Activated CD4-positive, alpha-beta T cell treated with anti-CD3 and anti-CD28 coated beads, Interleukin-2, amount 10 ng/mL, durations not matched to agents 7 days and 5 days (primary cell): ENCODE results near the gene NFKB2. TPM values are rescaled to one million over a fixed set of nuclear protein-coding genes. Genes with fewer than 3 reads are reported as not detected.

Experiments
- CTCF ChIA-PET: fragments of 350-600 bp; sonication (Branson Sonifier 250); formaldehyde crosslinking; loops from one replicate; lab custom pipeline; 2021; ENCODE audit warnings: antibody characterized with exemption; lab: Charles Lee
- POLR2A ChIA-PET: fragments of 350-600 bp; sonication (Branson Sonifier 250); formaldehyde crosslinking; loops from one replicate; lab custom pipeline; 2021; ENCODE audit warnings: antibody characterized with exemption; lab: Charles Lee
- DNase-seq: peaks from one replicate; pipeline ENCODE4 v3.0.0-alpha.2; 2020
- H3K27ac Mint-ChIP-seq: one replicate; pipeline ENCODE4 v1.8.0; 2021; ENCODE audit warnings: mild to moderate bottlenecking, moderate library complexity, mixed read lengths
- H3K27me3 Mint-ChIP-seq: one replicate; pipeline ENCODE4 v1.8.0; 2021; ENCODE audit warnings: mixed read lengths
- H3K36me3 Mint-ChIP-seq: one replicate; pipeline ENCODE4 v1.8.0; 2021; ENCODE audit warnings: low read depth, mixed read lengths
- H3K4me1 Mint-ChIP-seq: one replicate; pipeline ENCODE4 v1.8.0; 2021; ENCODE audit warnings: mixed read lengths
- H3K4me3 Mint-ChIP-seq: one replicate; pipeline ENCODE4 v1.8.0; 2021; ENCODE audit warnings: mild to moderate bottlenecking, moderate library complexity, mixed read lengths
- H3K9me3 Mint-ChIP-seq: one replicate; pipeline ENCODE4 v1.8.0; 2021; ENCODE audit warnings: mixed read lengths
- total RNA-seq, 2 experiments: library from RNA; stranded (reverse); gene quantifications; one replicate each; pipeline ENCODE4 v1.2.3, GENCODE V29; 2021

NFKB2 gene
- total RNA-seq, 2 experiments from 2014 or later = 74.8 to 81.8 TPM

DNA sequence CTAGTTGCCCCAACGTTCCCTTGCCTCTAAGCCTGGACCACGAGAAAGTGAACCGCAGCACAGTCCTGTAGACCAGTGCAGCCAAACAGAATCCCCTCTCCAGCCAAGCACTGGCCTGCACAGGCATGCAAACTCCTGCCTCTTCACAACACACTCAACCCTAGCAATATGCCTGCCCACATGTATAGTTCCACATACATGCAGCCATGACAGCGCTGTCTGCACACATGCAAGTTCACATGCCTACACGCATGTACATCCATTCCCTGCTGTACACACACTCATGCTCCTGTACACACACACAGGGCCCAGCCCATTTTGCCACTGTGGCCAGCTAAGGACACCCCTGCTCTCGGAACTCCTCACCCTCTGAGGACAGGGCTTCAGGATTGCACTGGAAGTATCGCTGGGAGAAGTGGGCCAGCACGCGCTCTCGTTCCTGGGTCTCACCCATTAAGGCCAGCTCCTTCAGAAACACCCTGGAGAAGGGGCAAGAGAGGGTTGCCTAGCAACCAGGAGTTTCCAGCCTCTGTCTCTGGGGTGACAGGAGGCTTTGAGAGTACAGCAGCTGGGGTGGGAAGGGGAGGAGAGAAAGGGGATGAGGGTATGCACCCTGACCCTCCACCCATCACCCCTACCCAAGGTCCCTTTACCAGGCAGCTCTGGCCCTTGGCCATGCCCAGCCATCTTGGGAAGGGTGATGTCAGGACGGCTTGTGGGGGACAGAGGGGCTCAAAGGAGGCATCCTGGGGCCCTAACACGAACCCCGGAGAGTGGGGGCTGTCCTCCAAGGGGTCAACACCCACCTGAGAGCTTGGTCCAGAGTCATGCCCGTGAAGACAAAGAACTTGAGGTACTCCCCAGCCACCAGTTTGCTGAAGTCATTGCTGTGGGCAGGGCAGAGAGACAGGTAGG lies 16.1 kb downstream of the NFKB2 start:
- H3K27me3 Mint-ChIP-seq = peaks cover 27% of the 10 kb centered on the region
- ChIA-PET POLR2A (no interaction called here), CTCF (interaction anchor here (0.8 to 5.6 kb wide), 9 partner anchors 8 to 232 kb away, joined by 3 to 65 read pairs (median 9); partner anchors contain the start of genes CUEDC2 and FBXL15)
- H3K36me3 Mint-ChIP-seq = peaks cover 2% of the 10 kb centered on the region
- peak overlapping the region; percentile 44 for H3K27ac Mint-ChIP-seq
- DNase-seq = no peak
- peaks cover 31% of the 10 kb centered on the region for H3K4me1 Mint-ChIP-seq
- no peaks in the 10 kb centered on the region for H3K9me3 Mint-ChIP-seq
- peak overlapping the region; percentile 59 for H3K4me3 Mint-ChIP-seq

DNA sequence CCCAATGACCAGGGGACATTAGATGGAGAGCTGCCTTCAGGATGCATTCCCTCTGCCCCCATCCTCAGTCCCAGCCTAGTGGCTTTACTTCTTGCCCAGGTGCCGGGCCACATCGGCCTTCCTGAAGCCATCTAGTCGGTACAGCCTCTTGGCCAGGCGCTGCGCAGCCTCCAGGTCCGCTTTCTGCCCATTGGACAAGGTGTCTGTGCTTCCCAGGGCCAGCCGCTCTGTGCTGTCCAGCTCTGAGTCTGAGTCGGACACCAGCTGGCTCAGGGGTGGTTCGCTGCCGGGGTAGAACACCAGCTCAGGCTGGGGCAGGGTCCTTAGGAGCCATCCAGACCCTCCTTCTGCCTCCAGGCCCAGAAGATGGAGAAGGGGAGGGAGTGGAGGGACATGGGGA lies 16.8 kb downstream of the NFKB2 start:
- no peak overlapping the region for H3K4me3 Mint-ChIP-seq
- POLR2A ChIA-PET = interaction anchor here (1.0 kb wide), 1 partner anchor 181 kb away, joined by 3 read pairs; no protein-coding TSS in a partner anchor
- peaks cover 31% of the 10 kb centered on the region for H3K27me3 Mint-ChIP-seq
- no peak overlapping the region for H3K27ac Mint-ChIP-seq
- H3K4me1 Mint-ChIP-seq = peaks cover 31% of the 10 kb centered on the region
- DNase-seq = no peak
- CTCF ChIA-PET = interaction anchor here (0.6 to 5.6 kb wide), 8 partner anchors 9 to 233 kb away, joined by 3 to 65 read pairs (median 8); partner anchors contain the start of gene FBXL15
- peaks cover 2% of the 10 kb centered on the region for H3K36me3 Mint-ChIP-seq
- no peaks in the 10 kb centered on the region for H3K9me3 Mint-ChIP-seq

DNA sequence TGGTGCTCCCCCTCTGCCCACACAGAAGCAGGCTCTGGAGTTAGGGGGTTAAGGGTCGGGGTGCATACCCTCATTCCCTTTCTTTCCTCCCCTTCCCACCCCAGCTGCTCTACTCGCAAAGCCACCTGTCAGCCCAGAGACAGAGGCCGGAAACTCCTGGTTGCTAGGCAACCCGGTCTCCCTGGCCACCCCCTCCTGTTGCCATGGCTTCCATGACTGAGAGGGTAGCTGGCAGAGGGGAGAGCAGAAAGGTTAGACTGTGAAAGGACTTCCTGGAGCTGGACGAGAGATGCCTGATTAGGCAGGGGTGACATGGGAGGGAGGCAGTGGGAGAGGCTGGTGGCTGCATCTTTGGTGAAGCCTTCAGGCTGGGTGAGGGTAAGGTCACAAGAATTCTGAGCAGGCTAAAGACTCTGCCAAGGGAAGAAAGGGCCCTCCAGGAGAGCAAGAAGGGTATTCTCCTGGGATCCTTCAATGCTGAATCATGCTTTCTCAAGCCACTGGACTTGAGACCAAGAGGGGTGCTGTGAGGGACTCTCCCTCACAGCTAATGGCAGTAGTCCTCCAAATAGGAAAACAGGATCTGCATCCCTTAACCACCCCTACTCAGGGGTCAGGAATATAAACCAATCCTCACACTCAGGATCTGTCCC lies 17.7 kb downstream of the NFKB2 start:
- DNase-seq = peak; percentile 65
- H3K9me3 Mint-ChIP-seq = no peaks in the 10 kb centered on the region
- CTCF ChIA-PET = interaction anchor here (0.9 to 5.6 kb wide), 6 partner anchors 9 to 243 kb away, joined by 4 to 65 read pairs (median 21); partner anchors contain the start of gene FBXL15
- POLR2A ChIA-PET = interaction anchor here (1.0 kb wide), 1 partner anchor 181 kb away, joined by 3 read pairs; no protein-coding TSS in a partner anchor
- peaks cover 30% of the 10 kb centered on the region for H3K4me1 Mint-ChIP-seq
- peaks cover 2% of the 10 kb centered on the region for H3K36me3 Mint-ChIP-seq
- no peak overlapping the region for H3K27ac Mint-ChIP-seq
- no peak overlapping the region for H3K4me3 Mint-ChIP-seq
- H3K27me3 Mint-ChIP-seq = peaks cover 37% of the 10 kb centered on the region

DNA sequence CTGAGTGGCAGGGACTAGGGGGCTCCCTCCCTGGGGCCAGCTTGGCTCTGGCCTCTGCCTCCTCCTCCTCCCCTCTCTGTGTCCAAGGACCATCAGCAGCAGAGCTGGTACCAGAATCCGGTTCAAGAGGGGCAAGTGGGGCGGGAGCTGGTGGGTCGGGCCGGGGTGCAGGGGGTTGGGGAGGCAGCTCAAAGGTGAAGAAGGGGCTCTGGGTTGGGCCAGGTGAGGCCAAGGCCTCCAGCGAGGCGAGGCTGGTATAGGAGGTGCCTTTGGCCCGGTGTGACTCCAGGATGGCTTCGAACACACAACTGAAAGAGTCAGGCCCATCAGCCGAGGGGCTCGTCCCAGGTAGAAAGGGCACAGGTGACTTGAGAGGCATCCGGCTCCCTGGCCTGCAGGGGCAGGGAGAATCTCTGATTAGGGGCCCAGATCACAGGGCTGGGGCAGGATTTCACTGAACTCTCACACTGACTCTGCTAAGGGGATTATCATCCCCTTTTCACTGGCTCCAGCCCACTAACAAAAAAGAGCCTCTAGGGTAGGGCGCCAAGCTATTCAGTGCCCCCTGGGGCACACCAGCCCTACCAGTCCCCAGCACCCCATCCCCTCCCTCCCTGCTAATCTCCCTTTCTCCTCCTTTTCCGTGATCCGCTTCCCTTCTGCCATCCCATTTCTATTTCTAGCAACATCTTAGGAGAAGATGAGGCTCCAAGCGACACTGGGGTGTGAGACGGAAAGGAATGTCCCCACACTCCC lies 18.5 kb downstream of the NFKB2 start:
- peaks cover 29% of the 10 kb centered on the region for H3K4me1 Mint-ChIP-seq
- CTCF ChIA-PET = interaction anchor here (0.9 to 5.6 kb wide), 9 partner anchors 8 to 244 kb away, joined by 3 to 65 read pairs (median 6); partner anchors contain the start of genes CUEDC2 and FBXL15
- H3K4me3 Mint-ChIP-seq = no peak overlapping the region

DNA sequence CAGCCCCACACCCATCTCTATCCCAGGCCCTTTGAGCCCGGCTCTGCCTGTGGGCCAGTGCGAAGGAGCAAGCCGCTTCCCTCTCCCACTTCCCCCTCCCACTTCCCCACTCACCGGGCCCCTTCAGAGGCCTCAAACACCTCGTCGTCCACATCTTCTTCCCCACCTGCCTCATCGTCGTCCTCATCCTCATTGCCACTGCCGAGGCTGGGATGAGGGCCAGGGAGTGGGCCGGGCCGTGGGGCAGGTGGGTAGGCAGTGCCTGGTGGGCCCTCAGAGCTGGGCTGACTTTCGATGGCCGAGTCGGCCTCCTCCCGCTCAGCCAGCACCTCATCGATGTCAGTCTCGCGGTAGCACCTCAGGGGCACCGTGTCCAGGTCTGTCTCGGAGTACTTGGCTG lies 19.2 kb downstream of the NFKB2 start:
- no peaks in the 10 kb centered on the region for H3K9me3 Mint-ChIP-seq
- H3K4me1 Mint-ChIP-seq = peaks cover 31% of the 10 kb centered on the region
- H3K4me3 Mint-ChIP-seq = no peak overlapping the region
- CTCF ChIA-PET = interaction anchor here (0.9 to 2.2 kb wide), 5 partner anchors 10 to 185 kb away, joined by 3 to 6 read pairs (median 4); partner anchors contain the start of gene CUEDC2
- POLR2A ChIA-PET = no interaction called here
- no peak for DNase-seq
- H3K36me3 Mint-ChIP-seq = no peaks in the 10 kb centered on the region
- peaks cover 36% of the 10 kb centered on the region for H3K27me3 Mint-ChIP-seq
- H3K27ac Mint-ChIP-seq = no peak overlapping the region

More for the DNA sequence above, 18.5 kb downstream of the NFKB2 start:
- Mint-ChIP-seq H3K27me3 (peaks cover 39% of the 10 kb centered on the region), H3K9me3 (no peaks in the 10 kb centered on the region), H3K27ac (no peak overlapping the region), H3K36me3 (peaks cover 2% of the 10 kb centered on the region)
- POLR2A ChIA-PET = no interaction called here
- no peak for DNase-seq

DNA sequence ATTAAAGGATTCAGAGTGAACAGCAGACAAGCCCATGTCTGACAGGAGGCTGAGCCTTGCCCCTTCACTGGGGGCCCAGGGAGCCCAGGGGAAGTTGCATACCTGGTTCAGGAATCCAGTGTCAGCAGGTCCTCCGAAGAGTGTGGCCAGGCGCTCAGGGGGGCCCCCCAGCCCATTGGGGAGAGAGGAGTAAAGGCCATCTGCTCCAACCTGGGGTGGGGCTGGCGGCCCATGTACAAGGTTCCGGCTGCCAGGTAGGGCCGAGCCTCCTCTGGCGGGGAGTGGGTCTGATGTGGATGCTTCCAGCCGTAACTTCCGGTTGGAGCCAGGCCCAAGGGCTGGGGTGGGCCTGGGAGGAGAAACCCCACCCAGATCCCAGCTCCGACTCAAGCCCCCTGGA lies 20.8 kb downstream of the NFKB2 start:
- Mint-ChIP-seq H3K27ac (no peak overlapping the region), H3K36me3 (no peaks in the 10 kb centered on the region), H3K4me3 (no peak overlapping the region), H3K27me3 (peaks cover 25% of the 10 kb centered on the region), H3K4me1 (peaks cover 33% of the 10 kb centered on the region), H3K9me3 (no peaks in the 10 kb centered on the region)
- CTCF ChIA-PET = interaction anchor here (1.2 to 2.2 kb wide), 3 partner anchors 12 to 34 kb away, joined by 3 to 6 read pairs (median 4); no protein-coding TSS in a partner anchor
- POLR2A ChIA-PET = no interaction called here
- no peak for DNase-seq

DNA sequence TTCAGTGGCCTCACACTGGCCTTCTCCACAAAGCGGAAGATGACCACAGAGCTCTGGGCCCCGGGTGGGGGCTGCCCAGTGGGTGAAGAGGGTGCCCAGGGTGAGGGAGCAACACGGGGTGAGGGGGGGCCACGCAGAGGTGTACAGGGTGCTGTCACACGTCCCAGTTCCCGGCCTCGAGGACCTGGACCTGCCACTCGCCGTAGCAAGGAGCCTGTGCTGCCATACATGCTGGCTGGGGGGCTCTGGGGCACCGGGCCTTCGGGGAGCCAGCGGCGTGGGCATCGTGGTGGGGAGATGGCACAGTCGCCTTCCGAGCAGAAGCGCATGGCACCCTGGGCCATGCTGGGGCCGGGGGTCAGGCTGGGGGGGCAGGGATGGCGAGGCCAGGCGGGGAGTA lies 21.2 kb downstream of the NFKB2 start:
- ChIA-PET CTCF (interaction anchor here (1.2 kb wide), 1 partner anchor 17 kb away, joined by 3 read pairs; no protein-coding TSS in a partner anchor), POLR2A (no interaction called here)
- no peak for DNase-seq
- Mint-ChIP-seq H3K4me1 (peaks cover 30% of the 10 kb centered on the region), H3K27ac (no peak overlapping the region), H3K27me3 (peaks cover 21% of the 10 kb centered on the region), H3K9me3 (no peaks in the 10 kb centered on the region), H3K4me3 (no peak overlapping the region), H3K36me3 (no peaks in the 10 kb centered on the region)

DNA sequence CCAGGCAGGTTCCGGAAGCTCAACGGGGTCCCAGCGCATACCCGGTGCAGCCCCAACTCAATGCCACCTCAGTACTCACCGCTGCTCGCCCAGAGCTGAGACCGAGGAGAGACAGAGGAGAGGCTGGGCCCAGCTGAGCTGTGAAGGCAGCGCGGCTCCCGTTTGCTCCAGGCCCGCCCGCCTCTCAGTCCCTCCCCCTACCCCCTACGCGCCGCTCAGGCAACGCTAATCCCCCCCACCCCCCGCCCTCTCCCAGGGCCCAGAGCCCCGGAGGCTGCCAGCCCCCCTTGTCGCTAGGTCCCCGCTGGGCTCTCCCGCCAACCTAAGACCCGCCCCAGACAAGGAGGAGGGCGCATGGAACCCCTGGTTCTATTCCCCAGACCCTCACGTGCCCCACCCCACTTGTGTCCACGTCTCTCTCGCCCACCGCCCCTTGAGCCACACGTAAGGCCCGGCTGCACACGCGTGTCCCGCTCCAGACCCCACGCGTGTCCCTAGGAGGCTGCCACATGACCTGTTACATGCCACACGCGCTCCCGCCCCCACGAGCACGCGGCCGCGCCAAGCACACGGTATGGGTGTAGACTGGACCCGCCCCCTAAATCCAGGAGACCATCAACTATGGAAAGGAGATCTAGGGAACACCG lies 23.2 kb downstream of the NFKB2 start, which contains the start of gene PSD:
Gene PSD (minus strand): TSS at position 164 of the 647 bp plus-strand sequence. CDS start 1,747 bp downstream, outside the sequence.
- Mint-ChIP-seq H3K4me1 (peaks cover 35% of the 10 kb centered on the region), H3K27me3 (peaks cover 19% of the 10 kb centered on the region), H3K27ac (no peak within 1 kb of the TSS), H3K9me3 (no peaks in the 10 kb centered on the region), H3K4me3 (peak within 1 kb of the TSS; percentile 90), H3K36me3 (peaks cover 5% of the 10 kb centered on the region)
- ChIA-PET POLR2A (no interaction called here), CTCF (interaction anchor here (0.6 kb wide), 1 partner anchor 37 kb away, joined by 3 read pairs; no protein-coding TSS in a partner anchor)
- no peak for DNase-seq

DNA sequence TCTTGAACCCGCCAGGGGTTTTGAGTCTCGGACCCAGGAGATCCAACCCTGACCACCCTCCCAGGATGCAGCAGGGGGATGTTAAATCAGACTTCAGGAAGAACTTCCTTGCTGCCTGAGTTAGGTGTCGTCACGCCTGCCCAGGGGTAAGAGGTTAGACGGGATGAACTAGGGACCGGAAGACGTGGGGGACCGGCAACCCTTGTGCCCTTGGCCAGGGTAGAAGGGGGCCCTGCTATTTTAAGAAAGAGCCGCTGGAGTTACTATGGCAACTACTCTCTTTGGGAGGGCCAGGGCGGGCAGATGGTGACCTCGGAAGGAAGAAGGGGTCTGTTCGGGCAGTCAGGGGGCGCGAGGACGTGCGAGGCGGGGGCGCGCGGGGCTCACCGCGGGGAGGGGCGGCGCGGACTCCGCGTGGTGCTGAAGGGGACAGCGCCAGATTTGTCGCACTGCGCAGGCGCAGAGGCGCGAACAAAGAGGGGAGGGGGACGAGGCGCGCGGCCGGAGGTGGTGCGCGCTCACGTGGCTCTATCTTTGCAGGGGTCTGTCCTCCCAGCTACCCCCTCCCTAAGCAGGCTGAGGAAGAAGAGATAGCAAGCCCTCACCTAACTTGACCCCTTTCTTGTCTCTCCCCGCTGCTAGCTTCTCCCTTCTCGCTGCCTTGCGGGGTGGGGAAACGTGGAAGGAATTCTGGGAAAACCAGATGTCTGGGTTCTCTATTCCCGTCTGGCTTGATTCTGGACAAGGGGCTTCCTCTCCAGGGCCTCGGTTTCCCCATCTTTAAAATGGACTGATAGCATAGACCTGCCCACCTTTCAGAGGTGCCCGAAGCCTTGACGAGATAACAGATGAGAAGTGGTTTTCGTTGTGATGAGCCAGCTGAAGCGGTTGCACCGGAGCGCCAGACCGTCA lies 24.0 kb downstream of the NFKB2 start:
- Mint-ChIP-seq H3K4me3 (peak overlapping the region; percentile 90), H3K27me3 (peaks cover 19% of the 10 kb centered on the region), H3K27ac (peak overlapping the region; percentile 95), H3K36me3 (peaks cover 13% of the 10 kb centered on the region), H3K9me3 (no peaks in the 10 kb centered on the region), H3K4me1 (peaks cover 35% of the 10 kb centered on the region)
- ChIA-PET CTCF (interaction anchor here (0.8 to 6.2 kb wide), 8 partner anchors 8 to 189 kb away, joined by 4 to 47 read pairs (median 28); partner anchors contain the start of gene CUEDC2), POLR2A (interaction anchor here (0.6 to 1.1 kb wide), 2 partner anchors 13 to 225 kb away, joined by 3 to 4 read pairs; partner anchors contain the start of genes CUEDC2 and TRIM8)
- DNase-seq = peak; percentile 81

DNA sequence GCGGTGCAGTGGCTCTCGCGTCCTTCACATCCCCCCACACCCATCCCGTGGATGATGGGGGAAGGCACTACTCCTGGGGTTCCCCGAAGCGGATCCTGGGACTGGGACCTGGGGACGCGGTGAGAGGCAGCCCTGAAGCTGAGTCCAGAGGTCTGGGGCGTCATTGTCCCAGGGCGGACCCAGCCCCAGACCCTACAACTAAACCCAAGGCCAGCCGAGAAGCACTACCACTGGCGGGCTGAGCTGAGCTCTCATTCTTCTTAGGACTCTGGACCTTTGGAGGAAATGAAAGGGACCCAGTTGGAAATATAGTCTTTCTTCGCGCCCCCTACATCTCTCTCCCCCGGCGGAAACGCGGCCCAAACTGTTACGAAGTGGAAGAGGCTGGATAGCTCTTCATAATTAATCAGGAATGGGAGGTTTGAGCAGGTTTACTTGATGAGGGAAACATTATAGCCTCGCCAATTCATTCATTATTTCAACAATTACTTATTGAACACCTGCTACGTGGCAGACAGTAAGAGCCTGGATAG lies 24.7 kb downstream of the NFKB2 start:
- ChIA-PET POLR2A (interaction anchor here (0.6 to 1.3 kb wide), 3 partner anchors 12 to 224 kb away, joined by 3 to 4 read pairs (median 4); partner anchors contain the start of genes CUEDC2 and TRIM8), CTCF (interaction anchor here (0.8 to 6.2 kb wide), 9 partner anchors 9 to 190 kb away, joined by 3 to 47 read pairs (median 24); partner anchors contain the start of gene CUEDC2)
- H3K4me3 Mint-ChIP-seq = peak overlapping the region; percentile 90
- H3K9me3 Mint-ChIP-seq = no peaks in the 10 kb centered on the region
- peaks cover 19% of the 10 kb centered on the region for H3K27me3 Mint-ChIP-seq
- H3K36me3 Mint-ChIP-seq = peaks cover 14% of the 10 kb centered on the region
- H3K4me1 Mint-ChIP-seq = peaks cover 35% of the 10 kb centered on the region
- DNase-seq = no peak
- H3K27ac Mint-ChIP-seq = peak overlapping the region; percentile 95
